SKM-1 treated with dmso at 0.1 percent for 144 hours (cell line): Measurements from ENCODE around the gene RGS5.
"Not testable (repeated sequence)": the region's sequence is repeated elsewhere in the genome, so short reads cannot be mapped to it uniquely, and the experiment has no call there.

Source experiments
- DNase-seq: peaks from one replicate; lab custom pipeline; 2025; ENCODE audit not compliant: unreplicated experiment; lab: John Stamatoyannopoulos, UW

The RGS5 gene, protein sequence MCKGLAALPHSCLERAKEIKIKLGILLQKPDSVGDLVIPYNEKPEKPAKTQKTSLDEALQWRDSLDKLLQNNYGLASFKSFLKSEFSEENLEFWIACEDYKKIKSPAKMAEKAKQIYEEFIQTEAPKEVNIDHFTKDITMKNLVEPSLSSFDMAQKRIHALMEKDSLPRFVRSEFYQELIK

DNA sequence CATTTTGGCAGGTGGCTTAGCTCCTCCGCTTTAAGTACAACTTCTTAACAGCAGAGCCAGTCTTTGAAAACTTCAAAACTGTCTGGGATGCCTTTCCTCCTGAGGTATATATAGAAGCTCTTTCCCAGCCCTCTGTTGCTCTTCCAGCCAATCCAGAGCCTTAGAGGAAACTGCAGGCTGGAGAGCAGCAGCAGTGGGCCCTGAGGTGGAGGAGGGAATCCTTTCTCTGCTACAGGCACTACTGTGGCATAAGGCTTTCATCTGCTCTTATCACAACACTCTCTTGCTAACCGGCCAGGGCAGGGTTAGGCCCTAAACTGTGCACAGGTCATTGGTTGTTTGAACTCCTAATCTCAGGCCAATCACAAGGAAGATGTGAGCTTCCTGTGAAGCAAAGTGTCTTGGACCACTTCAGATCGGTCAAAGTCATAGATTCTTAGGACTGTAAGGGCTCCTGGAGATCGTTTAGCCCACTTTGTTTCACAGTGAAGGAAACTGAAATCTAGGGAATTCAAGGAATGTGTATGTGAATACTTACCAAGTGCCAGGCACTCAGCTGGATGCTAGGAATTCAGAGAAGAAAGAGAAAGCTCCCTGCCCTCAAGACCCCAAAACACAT is at the start of gene RGS5:
TSS of gene RGS5 (minus strand) at position 84 of the 619 bp plus-strand sequence. CDS start at position 3, 81 bp downstream.
- no peak for DNase-seq

DNA sequence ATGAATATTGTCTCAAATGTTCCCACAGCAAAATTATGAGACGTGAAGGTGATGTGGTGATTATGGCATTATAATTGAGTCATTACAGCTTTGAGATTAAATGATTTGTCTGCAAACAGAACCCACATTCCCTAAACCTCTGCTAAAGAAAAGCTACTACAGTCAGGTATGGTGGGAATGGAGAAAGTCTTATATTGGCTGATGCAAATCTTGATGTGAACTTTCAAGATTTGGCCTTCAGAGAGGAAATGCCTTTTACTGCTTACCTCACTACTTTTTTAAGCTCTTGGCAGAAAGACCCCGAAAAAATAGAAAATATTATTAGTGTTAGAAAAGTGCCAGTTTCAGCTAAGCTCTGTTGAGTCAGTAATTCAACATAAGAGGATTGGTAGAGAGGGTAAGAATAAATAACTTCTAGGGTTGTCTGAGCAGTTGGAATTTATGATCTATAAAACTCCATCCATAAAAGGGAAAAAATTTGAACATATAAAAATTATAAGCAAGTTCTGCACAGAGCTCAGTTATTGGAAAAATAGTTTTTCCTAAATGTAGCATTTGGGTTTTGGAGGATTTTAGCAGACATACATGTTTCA is 47.8 kb upstream of the RGS5 start:
- no peak for DNase-seq

DNA sequence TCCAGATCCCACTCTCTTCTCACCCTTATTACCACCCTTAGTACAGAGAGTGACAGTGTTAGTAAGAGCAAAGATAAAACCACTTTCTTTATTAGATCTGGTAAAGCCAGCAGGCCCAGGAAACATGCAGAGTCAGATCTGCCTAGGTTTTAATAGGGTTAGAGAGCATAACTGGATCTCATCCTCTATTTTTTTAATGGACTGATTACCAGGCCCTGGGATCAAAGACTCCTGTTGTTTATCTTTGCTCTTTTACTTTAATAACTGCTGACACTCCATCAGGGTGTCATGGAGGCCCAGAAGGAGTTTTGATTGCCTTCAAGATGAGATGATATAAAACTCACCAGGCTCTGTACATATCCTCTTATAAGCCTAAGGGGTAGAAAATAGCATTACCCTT is 45.3 kb upstream of the RGS5 start:
- DNase-seq = no peak

DNA sequence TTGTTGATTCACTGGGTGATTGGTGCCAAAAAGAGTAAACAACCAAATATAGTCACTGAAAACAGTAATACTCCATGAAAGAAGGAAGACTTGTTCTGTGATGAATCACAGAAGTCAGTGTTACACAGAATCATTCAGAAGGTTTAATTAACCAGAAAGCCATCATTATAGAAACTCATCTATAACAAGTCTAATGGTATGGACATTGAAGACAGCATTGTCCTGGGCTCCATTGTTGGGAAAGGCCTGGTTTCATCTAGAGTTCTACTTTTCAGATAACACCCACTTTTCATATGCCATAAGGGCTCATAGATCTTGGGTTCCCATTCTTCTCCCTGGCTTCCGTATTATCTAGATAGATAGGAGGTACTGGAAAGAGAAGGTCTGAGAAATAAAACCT is 41.9 kb upstream of the RGS5 start:
- DNase-seq = not testable (repeated sequence)

DNA sequence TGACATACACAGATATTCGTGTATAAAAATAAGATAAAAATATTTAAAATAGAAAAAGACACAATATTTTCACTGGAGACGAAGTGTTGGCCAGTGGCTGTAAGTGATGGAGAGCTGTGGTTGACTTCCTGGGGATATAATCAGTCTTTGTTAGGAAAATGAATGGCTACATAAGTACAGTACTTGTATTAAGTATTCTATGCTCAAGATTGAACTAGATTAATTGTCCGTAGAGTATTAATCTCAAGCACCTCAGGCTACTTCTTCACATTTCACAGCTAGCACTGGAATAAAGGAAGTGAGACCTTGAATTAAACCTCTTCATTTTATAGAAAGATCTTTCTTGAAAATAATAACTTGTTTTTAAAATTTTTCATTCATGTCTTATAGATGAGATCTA is 39.0 kb upstream of the RGS5 start:
- no peak for DNase-seq

DNA sequence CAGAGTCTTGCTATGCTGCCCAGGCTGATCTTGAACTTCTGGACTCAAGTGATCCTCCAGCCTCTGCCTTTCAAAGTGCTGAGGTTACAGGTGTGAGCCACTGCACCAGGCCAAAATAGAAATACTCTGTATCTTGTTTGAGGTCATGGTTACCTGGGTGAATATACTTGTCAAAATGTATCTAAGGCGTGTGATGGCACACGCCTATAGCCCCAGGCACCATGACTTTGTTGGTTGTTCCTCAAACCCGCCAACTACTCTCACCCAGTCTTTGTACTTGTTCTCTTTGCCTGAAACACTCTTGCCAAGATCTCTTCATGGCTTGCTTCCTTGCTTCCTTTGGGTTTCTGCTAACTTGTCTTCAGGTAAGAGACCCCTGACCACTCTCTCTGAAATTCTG is 38.0 kb upstream of the RGS5 start:
- no peak for DNase-seq

DNA sequence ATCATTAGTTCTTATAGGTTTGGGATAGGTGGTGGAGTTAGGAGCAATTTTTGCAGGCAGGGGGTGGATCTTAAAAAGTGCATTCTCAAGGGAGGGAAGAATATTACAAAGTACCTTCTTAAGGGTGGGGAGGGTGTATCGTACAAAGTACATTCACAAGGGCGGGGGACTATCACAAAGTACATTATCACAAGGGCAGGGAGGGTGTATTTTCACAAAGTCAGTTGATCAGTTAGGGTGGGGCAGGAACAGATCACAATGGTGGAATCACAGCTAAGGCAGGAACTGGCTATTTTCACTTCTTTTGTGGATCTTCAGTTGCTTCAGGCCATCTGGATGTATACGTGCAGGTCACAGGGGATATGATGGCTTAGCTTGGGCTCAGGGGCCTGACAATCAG is 30.9 kb upstream of the RGS5 start:
- not testable (repeated sequence) for DNase-seq

DNA sequence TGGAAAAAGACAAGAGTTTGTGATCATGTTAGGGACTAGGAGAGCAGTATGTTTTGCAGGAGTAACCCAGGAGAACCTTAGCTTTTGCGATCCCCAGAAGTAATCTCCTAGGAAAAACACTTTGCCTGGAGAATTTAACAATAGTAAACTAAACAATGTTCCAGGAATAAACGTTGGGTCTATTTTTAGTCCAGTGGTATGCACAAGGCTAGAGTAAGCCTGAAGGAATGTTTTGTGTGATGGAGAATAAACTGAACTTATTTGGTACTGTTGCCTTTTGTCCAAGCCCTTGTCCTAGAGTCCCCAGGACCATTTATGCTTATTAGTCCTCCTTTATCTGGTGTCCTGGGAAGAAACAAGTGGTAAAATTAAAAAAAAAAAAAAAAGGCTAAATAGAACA is 28.7 kb upstream of the RGS5 start:
- DNase-seq = no peak

DNA sequence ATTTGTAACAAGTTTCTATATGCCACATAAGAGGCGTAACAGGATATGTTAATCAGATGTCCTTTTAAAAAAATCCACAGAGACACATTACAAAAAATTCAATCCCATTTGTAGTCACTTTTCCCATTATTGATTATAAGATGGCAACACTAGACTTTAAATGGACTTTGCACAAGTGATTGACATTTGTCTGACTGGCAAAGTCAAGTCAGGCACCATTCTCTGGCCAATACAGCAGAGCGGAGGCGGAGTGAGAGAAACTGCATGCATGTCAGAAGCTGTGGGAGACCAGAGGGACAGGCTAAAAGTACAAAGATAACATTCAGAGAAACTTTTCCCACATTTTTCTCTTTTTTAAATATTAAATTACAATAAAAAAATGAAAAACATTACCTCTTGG is 28.1 kb upstream of the RGS5 start:
- DNase-seq = no peak

DNA sequence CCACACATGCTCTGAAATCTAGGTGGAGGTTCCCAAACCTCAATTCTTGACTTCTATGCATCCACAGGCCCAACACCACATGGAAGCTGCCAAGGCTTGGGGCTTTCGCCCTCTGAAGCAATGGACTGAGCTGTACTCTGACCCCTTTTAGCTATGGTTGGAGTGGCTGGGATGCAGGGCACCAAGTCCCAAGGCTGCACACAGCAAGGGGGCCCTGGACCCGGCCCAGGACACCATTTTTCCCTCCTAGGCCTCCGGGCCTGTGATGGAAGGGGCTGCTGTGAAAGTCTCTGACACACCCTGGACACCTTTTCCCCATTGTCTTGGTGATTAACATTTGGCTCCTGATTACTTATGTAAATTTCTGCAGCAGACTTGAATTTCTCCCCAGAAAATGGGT is 25.6 kb upstream of the RGS5 start:
- not testable (repeated sequence) for DNase-seq

DNA sequence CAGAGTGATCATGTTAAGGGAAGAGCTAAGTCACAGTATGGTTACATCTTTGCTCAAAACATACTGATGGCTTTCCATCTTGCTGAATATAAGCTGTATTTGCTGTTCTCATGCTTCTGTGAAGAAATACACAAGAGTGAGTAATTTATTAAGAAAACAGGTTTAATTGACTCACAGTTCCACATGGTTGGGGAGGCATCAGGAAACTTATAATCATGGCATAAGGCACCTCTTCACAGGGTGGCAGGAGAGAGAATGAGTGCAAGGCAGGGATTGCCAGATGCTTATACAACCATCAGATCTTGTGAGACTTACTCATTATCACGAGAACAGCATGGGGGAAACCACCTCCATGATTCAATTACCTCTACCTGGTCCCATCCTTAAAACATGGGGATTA is 24.4 kb upstream of the RGS5 start:
- no peak for DNase-seq

DNA sequence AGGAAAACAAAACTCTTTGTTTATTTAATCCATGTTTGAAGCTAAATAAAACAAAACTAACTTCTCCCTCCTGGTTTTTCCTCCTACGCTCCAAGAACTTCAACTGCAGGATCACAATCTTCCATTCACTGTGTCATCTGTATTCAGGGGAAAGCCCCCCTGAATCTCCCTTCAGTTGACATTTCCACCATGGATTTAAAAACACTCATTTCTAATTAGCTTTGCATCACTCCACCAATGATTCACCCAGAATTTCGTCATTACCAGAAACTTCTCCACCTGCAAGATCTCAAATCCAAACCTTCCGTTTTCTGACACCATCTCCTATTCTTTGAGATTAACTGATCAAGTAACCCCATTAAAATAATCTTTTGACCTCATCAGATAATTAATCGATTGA is 10.9 kb upstream of the RGS5 start:
- no peak for DNase-seq

DNA sequence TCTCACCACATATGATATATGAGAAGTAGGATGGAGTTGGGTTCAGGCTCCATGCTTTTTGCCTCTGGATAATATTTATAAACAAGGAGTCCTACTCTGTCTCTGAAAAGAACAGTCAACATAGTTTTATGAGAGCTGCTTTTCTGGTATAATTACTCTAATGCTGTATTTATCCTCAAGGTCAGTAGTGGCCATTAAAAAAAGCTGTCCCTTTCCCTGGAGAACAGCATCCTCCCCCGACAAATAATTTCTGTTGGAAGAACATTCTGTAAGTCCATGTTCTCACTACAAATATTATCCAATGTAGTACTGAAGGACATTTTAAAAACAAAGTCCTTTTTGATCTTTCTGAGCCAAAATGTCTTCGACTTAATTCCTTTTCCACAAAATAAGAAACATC is 9.0 kb upstream of the RGS5 start:
- DNase-seq = no peak

DNA sequence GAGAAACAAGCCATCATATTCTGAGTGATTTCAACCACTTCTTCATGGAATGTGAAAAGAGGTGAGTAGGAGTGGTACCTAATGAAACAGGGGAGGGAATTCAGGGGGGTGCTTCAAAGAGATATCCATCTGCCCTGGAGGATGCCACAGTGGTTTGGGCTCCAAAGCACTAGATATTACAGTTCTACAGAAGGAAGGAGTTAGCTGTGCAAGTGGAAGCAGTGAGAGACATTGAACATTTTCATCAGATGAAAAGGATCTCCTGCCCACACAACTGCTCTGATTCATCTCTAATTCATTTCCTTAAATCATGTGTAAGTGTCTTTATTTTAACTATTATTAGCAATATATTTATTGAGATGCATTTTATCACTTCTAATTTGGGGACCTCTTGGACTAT is 2.8 kb upstream of the RGS5 start:
- DNase-seq = no peak

DNA sequence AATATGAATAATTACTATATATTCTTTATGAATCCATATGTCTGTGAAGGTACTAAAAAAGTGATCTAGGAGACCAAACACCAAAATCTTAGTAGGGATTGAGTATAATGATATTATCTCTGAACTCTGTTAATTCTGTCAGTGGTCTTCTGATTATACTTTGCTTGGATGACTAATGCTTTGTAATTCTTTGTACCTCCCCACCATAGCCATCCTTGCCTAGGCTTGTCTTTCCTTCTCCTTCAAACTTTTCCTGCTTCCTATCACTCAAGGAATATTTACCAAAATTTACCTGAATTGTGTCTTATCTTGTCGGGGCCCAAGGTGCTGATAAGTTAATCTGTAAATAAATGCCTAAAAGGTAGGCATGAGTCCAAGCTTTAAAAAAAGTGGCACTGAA is 845 bp upstream of the RGS5 start:
- no peak for DNase-seq

DNA sequence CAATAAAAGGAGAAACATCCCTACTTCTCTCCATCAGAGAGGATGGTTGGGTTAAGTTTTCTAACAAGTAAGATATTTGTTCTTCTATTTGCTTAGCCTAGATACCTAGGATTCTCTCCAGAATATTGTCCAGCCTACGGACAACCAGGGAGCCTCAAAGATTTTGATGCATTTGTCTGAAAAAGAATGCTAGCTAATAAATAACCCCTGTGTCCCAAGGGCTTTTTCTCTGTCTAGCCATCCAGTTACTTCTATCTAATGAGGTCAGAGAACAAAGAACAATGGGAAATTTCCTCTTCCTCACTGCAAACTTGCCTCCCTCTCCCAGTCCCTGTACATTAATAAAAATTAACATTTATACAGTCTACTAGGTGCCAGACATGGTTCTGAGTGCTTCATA is 810 bp downstream of the RGS5 start:
- DNase-seq = no peak

DNA sequence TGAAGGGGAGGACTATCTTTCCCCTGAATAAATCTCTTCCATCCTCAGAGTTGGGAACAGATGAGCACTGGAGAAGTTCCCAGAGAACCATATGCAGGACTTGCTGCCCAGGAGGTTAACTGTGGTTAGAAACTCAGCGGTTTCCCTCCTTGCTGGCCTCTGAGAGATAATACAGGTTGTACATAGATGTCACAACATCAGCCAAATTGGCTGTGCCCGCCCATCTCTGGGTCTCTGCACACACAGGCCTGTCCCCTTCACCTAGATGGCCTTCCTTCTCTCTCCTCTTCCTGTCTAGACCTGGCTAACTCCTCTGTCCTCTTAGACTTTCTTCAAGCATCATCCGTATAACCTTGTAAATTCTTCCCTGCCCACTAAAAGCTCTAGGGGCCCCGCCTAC is 5.7 kb downstream of the RGS5 start:
- DNase-seq = no peak

DNA sequence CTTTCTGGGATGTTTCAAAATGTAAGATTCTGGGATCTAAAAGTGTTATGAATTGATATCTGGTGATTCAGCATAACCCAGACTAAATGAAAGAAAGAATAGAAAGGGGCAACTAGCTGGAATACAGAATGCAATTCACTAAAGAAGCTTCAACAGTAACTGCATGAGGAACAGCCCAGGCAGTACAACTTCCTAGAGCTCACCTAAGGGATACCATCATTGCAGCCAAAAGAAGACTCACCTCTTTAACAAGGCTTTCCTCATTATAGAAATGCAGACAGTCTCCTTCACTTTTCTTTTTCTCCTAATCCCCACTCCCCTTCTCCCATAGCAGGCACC is 6.3 kb downstream of the RGS5 start:
- no peak for DNase-seq

DNA sequence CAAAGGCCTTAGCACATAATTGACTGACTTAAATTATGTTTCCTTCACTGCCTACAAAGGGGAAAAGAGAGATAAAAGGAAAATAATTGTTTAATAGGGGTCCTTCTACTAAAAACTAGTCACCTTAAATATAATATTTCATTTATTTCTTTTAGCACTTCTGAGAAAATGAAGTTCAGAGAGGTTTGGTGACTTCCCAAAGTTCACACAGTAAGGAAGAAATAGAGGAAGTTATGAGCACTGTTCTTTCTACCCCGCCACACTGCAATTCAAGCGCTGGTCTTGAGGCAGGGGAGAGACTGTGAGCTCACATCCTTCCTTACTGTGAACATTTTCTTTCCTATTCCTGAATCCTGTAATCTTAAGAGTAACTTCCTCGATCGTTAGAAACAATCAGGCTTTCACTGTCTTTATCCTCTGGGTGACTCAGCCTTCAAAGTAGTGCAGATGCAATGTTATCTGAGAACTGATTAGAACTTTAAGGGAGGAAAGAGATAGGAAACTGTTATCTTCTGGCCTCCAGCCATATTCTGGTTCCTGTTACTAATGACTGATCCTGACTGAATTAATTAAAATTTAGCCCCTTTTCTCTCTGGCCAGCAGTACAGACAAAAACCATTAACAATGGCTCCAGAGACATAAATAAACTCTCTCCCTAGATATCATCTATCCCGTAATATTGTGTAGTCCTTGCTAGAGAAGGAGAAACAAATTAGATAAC is 6.8 kb downstream of the RGS5 start:
- peak; percentile 53 for DNase-seq

DNA sequence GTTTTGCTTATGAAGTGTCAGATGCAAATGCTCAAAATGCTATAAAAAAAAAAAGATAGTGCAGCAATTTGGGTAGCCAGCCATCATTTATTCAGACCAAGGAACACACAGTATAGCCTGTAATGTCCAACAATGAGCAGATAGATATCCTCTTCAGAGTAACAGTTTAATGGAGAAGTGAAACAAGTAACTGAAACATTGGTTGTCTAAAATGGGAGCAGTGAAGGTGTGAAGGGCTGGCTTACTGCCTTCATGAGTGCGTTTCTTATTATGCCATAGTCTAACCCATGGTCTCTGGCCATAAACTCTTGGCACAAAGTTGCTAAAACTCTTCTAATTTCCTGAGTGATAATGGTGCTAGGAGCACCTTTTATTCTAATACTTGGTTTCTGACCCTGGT is 11.4 kb downstream of the RGS5 start:
- DNase-seq = peak; percentile 19

DNA sequence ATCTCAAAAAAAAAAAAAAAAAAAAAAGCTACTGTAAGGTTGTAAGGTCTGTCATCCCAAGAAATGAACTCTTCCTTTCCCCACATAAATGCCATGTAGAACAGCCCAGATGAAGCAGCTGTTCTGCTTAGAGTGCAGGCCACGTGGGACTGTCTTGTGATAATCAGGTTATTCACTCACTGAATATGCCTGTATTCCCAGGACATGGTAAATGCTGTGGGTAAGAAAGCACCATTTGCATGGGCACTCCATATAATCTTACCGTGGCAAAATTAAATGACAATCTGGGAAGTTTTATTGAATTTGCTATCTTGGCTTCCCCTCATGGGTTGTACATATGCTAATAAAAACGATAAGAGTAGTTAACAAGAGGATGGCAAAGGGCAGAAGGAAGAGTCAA is 13.8 kb downstream of the RGS5 start:
- no peak for DNase-seq

DNA sequence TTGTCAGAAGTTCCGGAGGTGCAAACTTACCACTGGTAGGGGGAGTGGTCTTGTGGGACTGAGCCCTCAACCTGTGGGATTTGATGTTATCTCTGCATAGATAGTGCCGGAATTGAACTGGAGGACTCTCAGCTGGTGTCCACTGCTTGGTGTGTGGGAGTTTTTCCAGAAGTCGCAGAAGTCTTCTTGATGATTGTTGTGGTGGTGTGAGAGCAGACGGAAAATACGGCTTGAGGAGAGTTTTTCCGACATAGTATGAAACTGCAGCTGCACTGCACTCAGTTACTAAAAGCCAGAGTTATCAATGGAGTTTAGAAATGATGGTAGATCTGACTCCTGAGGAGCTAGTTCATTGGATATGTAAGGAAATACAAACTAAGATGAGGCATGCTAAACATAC is 14.9 kb downstream of the RGS5 start:
- DNase-seq = no peak
